RPMI7951 (cell line): Measurements from ENCODE around the gene SLC6A5. TPM values are rescaled to one million over a fixed set of nuclear protein-coding genes. Genes with fewer than 3 reads are reported as not detected.

ENCODE experiments used
- DNase-seq: peaks from one replicate; pipeline ENCODE4 v3.0.0-alpha.2; 2012; ENCODE audit warnings: low read depth
- total RNA-seq: library from RNA; depleted of rRNA; stranded (reverse); fragments of >200 nt; shearing (Covaris generic); gene quantifications from 2 replicates; pipeline ENCODE4 v1.2.3, GENCODE V29; 2014; rRNA removed

Gene SLC6A5
- total RNA-seq, 1 experiment from 2014 or later: not detected

GRCh38 chr11:20668844-20669819 is 69.7 kb downstream of the SLC6A5 start, which contains the start of gene NELL1:
Gene NELL1 (plus strand): TSS chr11:20669586.
- DNase-seq: no peak

GRCh38 chr11:20669820-20670684 is 70.6 kb downstream of the SLC6A5 start:
- DNase-seq: no peak

GRCh38 chr11:20670932-20671403 is 71.6 kb downstream of the SLC6A5 start:
- no peak for DNase-seq

GRCh38 chr11:20671856-20672546 is 72.6 kb downstream of the SLC6A5 start:
- DNase-seq: peak; percentile 8

GRCh38 chr11:20672575-20672974 is 73.2 kb downstream of the SLC6A5 start:
- DNase-seq: no peak

GRCh38 chr11:20676658-20677057 is 77.2 kb downstream of the SLC6A5 start:
- no peak for DNase-seq

GRCh38 chr11:20688761-20689160 is 89.4 kb downstream of the SLC6A5 start:
- no peak for DNase-seq

- DNase-seq: no peak
Observed at GRCh38 chr11:20707876-20708275, 108.5 kb downstream of the SLC6A5 start.

Other genes with a start within 250 kb of the SLC6A5 start
- gene HTATIP2, start 235.9 kb upstream of the SLC6A5 start, total RNA-seq: 54.5 and 67.4 TPM in 2 replicates
- gene PRMT3, start 211.9 kb upstream of the SLC6A5 start, total RNA-seq: 14.6 and 18.3 TPM in 2 replicates
- 0.12 TPM in 1 of 2 replicates, not detected in the other for gene NELL1, start 70.0 kb downstream of the SLC6A5 start, total RNA-seq